IMR-90 (cell line): Measurements from ENCODE around the gene STARD7. TPM values are rescaled to one million over a fixed set of nuclear protein-coding genes. Genes with fewer than 3 reads are reported as not detected.

ENCODE experiments used
- ATAC-seq: fragments of 200-7000 bp; cut with Tn5 transposase; 2 replicates; pipeline ENCODE4 v1.9.1; 2020; ENCODE audit warnings: low read depth, mild to moderate bottlenecking, moderate library complexity
- BruUV-seq: library from RNA; stranded (reverse); fragments of 400-500 nt; replicated peaks from 2 replicates; lab custom pipeline; 2021; lab: Mats Ljungman, UMichigan
- CTCF ChIA-PET: fragments of 300-600 bp; formaldehyde crosslinking; extraction: SDS; loops from one replicate; lab custom pipeline; 2021; ENCODE audit warnings: antibody characterized with exemption; lab: Yijun Ruan, JAX
- POLR2A ChIA-PET: fragments of 300-600 bp; sonication (Branson Sonifier 250); formaldehyde crosslinking; loops from one replicate; lab custom pipeline; 2022; ENCODE audit warnings: antibody characterized with exemption; ENCODE audit not compliant: unreplicated experiment; lab: Charles Lee
- DNase-seq: peaks from one replicate; pipeline ENCODE4 v3.0.0; 2013
- H2AFZ ChIP-seq: replicated peaks from 2 replicates; pipeline ENCODE3; 2013; ENCODE audit warnings: low read length, mild to moderate bottlenecking; ENCODE audit not compliant: poor library complexity
- H2AK5ac ChIP-seq: 2 replicates; pipeline ENCODE4 v1.6.1; 2013; ENCODE audit warnings: low read depth, low read length, inconsistent platforms
- H2AK9ac ChIP-seq: replicated peaks from 2 replicates; pipeline ENCODE3; 2013; ENCODE audit warnings: mild to moderate bottlenecking, low read depth, low read length, moderate library complexity; ENCODE audit not compliant: poor library complexity
- H2BK120ac ChIP-seq: 2 replicates; pipeline ENCODE4 v1.6.1; 2013; ENCODE audit warnings: low read depth, low read length, inconsistent platforms
- H2BK15ac ChIP-seq: 3 replicates; pipeline ENCODE4 v1.6.1; 2013; ENCODE audit warnings: low read depth, low read length, inconsistent platforms
- H2BK20ac ChIP-seq: 2 replicates; pipeline ENCODE4 v1.6.1; 2013; ENCODE audit warnings: low read depth, mild to moderate bottlenecking, inconsistent platforms, low read length, moderate library complexity
- H2BK5ac ChIP-seq: 2 replicates; pipeline ENCODE4 v1.6.1; 2013; ENCODE audit warnings: mild to moderate bottlenecking, low read depth, low read length, inconsistent platforms; ENCODE audit not compliant: poor library complexity, severe bottlenecking
- H3K14ac ChIP-seq: replicated peaks from 2 replicates; pipeline ENCODE4 v1.6.1; 2013; ENCODE audit warnings: low read depth, low read length, inconsistent platforms
- H3K18ac ChIP-seq: 2 replicates; pipeline ENCODE4 v1.6.1; 2013; ENCODE audit warnings: low read depth, low read length, control low read depth
- H3K23ac ChIP-seq: 2 replicates; pipeline ENCODE4 v1.6.1; 2013; ENCODE audit warnings: low read depth, low read length, inconsistent platforms
- H3K27ac ChIP-seq: 2 replicates; pipeline ENCODE4 v1.5.1; 2013; ENCODE audit warnings: mild to moderate bottlenecking, control low read depth, low read length; ENCODE audit not compliant: insufficient read depth
- H3K27me3 ChIP-seq: 2 replicates; pipeline ENCODE4 v1.6.1; 2013; ENCODE audit warnings: low read length; ENCODE audit not compliant: control insufficient read depth, insufficient read depth
- H3K36me3 ChIP-seq: 2 replicates; pipeline ENCODE4 v1.6.1; 2013; ENCODE audit warnings: low read length, mixed read lengths; ENCODE audit not compliant: control insufficient read depth, insufficient read depth
- H3K4ac ChIP-seq: 2 replicates; pipeline ENCODE4 v1.6.1; 2013; ENCODE audit warnings: low read depth, low read length, inconsistent platforms
- H3K4me1 ChIP-seq: 2 replicates; pipeline ENCODE4 v1.6.1; 2013; ENCODE audit warnings: low read length, mixed read lengths; ENCODE audit not compliant: control insufficient read depth, insufficient read depth
- H3K4me2 ChIP-seq: 2 replicates; pipeline ENCODE4 v1.6.1; 2013; ENCODE audit warnings: low read depth, mild to moderate bottlenecking, control low read depth, low read length, moderate library complexity
- H3K4me3 ChIP-seq: 2 replicates; pipeline ENCODE4 v1.5.1; 2013; ENCODE audit warnings: low read depth, mild to moderate bottlenecking, control low read depth, low read length, moderate library complexity; ENCODE audit not compliant: insufficient read depth
- H3K56ac ChIP-seq: 2 replicates; pipeline ENCODE4 v1.6.1; 2013; ENCODE audit warnings: low read length, inconsistent platforms; ENCODE audit not compliant: insufficient read depth; ENCODE audit errors: extremely low read depth
- H3K79me1 ChIP-seq, 2 experiments: 2 replicates each; pipeline ENCODE4 v1.6.1; 2013; ENCODE audit warnings: low read length in 2 of 2, inconsistent platforms in 1 of 2, low read depth in 1 of 2
- H3K9ac ChIP-seq: 2 replicates; pipeline ENCODE4 v1.6.1; 2013; ENCODE audit warnings: low read depth, low read length, control low read depth
- H3K9me1 ChIP-seq: 2 replicates; pipeline ENCODE4 v1.6.1; 2013; ENCODE audit warnings: low read length, inconsistent platforms; ENCODE audit not compliant: insufficient read depth
- H3K9me3 ChIP-seq: 2 replicates; pipeline ENCODE4 v1.6.1; 2013; ENCODE audit warnings: low read length; ENCODE audit not compliant: control insufficient read depth, insufficient read depth
- H4K20me1 ChIP-seq: 2 replicates; pipeline ENCODE4 v1.6.1; 2013; ENCODE audit warnings: low read length, inconsistent platforms; ENCODE audit not compliant: insufficient read depth
- H4K5ac ChIP-seq: 2 replicates; pipeline ENCODE4 v1.6.1; 2013; ENCODE audit warnings: mild to moderate bottlenecking, low read depth, low read length, control low read depth
- H4K8ac ChIP-seq, 2 experiments: 2 replicates each; pipeline ENCODE4 v1.6.1; 2013; ENCODE audit warnings: low read depth in 2 of 2, low read length in 2 of 2, control low read depth in 1 of 2, inconsistent platforms in 1 of 2
- H4K91ac ChIP-seq: 2 replicates; pipeline ENCODE4 v1.6.1; 2013; ENCODE audit warnings: low read depth, low read length, inconsistent platforms; ENCODE audit not compliant: insufficient read depth
- CHD1 ChIP-seq: IDR thresholded peaks from 2 replicates; pipeline ENCODE4 v1.6.1; 2012; ENCODE audit warnings: low read depth, low read length, improper control_type of control experiment
- ELK1 ChIP-seq: fragments of 150-350 bp; IDR thresholded peaks from 2 replicates; pipeline ENCODE4 v1.6.1; 2016; ENCODE audit warnings: low read depth, mild to moderate bottlenecking, low read length, moderate library complexity, borderline replicate concordance
- MXI1 ChIP-seq: IDR thresholded peaks from 2 replicates; pipeline ENCODE4 v1.6.1; 2012; ENCODE audit warnings: low read depth, mild to moderate bottlenecking, low read length, moderate library complexity, borderline replicate concordance
- POLR2A ChIP-seq: IDR thresholded peaks from 2 replicates; pipeline ENCODE4 v1.6.1; 2012; ENCODE audit warnings: mild to moderate bottlenecking, low read depth, low read length
- SMC3 ChIP-seq: fragments of 150-350 bp; IDR thresholded peaks from 2 replicates; pipeline ENCODE4 v1.6.1; 2016; ENCODE audit warnings: low read depth, mild to moderate bottlenecking, antibody characterized with exemption, low read length, moderate library complexity
- WGBS, 2 experiments: methylation state at CpG; one replicate each; pipeline versions ENCODE4 v1.1.5 to v1.1.7; 2013; ENCODE audit warnings: missing lambda C conversion rate in 2 of 2; ENCODE audit not compliant: insufficient read length in 1 of 2; ENCODE audit errors: extremely low coverage in 2 of 2; 5-methylcytosine and 5-hydroxymethylcytosine counted together
- dilution Hi-C: fragments of 300-500 bp; cut with HindIII; formaldehyde crosslinking; loops from one replicate; pipeline ENCODE4 v1.14.3; 2018; ENCODE audit warnings: low sequenced_read_pairs; ENCODE audit not compliant: unreplicated experiment
- in situ Hi-C: fragments of 300-500 bp; cut with MboI; formaldehyde crosslinking; loops from 3 replicates; pipeline ENCODE4 v1.14.3; 2019; ENCODE audit warnings: low sequenced_read_pairs, inconsistent platforms, mixed read lengths
- intact Hi-C: fragments of 100-400 bp; cut with micrococcal nuclease; formaldehyde crosslinking; loops from 2 replicates; pipeline ENCODE4 v1.10.0; 2022
- polyA plus RNA-seq, 3 experiments: library from polyadenylated mRNA; depleted of rRNA; stranded (reverse); fragments of >200 nt; gene quantifications; 2 replicates each; pipeline ENCODE4 v1.2.3, GENCODE V29; 2012; ENCODE audit warnings: low replicate concordance in 1 of 3
- total RNA-seq: library from RNA; depleted of rRNA; stranded (reverse); fragments of >200 nt; gene quantifications from 2 replicates; pipeline ENCODE4 v1.2.3, GENCODE V29; 2012

STARD7 gene
- total and polyA plus RNA-seq, 2 of the 4 experiments (the other 2 are of a cell fraction) = 61.7 to 138 TPM

- H4K91ac ChIP-seq = no peak overlapping the region
- BruUV-seq = no TSS peak
- intact Hi-C loops = no loop called here
- ChIA-PET POLR2A (no interaction called here), CTCF (interaction anchor here (1.6 kb wide), 1 partner anchor 11 kb away, joined by 5 read pairs; no protein-coding TSS in a partner anchor)
- H2BK20ac ChIP-seq = no peak overlapping the region
- no peak overlapping the region for H2BK5ac ChIP-seq
- no peak overlapping the region for H3K18ac ChIP-seq
- no peak overlapping the region for H2AK5ac ChIP-seq
- WGBS, 2 experiments = no CpG with 5 or more reads among the region's 1 CpG
- dilution Hi-C loops = no loop called here
- H3K79me1 ChIP-seq = peaks cover 16 to 18% of the 10 kb centered on the region in 2 experiments; a peak in 3 of 4 replicates
- TF ChIP-seq SMC3 = no peak
- no peak for TF ChIP-seq MXI1
- TF ChIP-seq CHD1 = no peak
- TF ChIP-seq ELK1 = no peak
- TF ChIP-seq POLR2A = no peak
- DNase-seq (no peak), ATAC-seq (no peak)
- no peak overlapping the region for H4K8ac ChIP-seq
- H2BK15ac ChIP-seq = no peak overlapping the region
- peaks cover 4% of the 10 kb centered on the region; the same call in 1 of the 2 replicates for H3K4me1 ChIP-seq
- H3K9me1 ChIP-seq = peaks cover 3% of the 10 kb centered on the region; the same call in 1 of the 2 replicates
- H3K14ac ChIP-seq = no peak overlapping the region
- H3K27ac ChIP-seq = no peak overlapping the region
- H2BK120ac ChIP-seq = no peak overlapping the region
- no peak overlapping the region for H3K23ac ChIP-seq
- in situ Hi-C loops = no loop called here
- H3K27me3 ChIP-seq = no peaks in the 10 kb centered on the region
- H2AK9ac ChIP-seq = no peak overlapping the region
- peaks cover 5% of the 10 kb centered on the region; the same call in 1 of the 2 replicates for H4K20me1 ChIP-seq
- peaks cover 35% of the 10 kb centered on the region for H3K36me3 ChIP-seq
- H3K4ac ChIP-seq = no peak overlapping the region
- no peak overlapping the region for H3K56ac ChIP-seq
- no peaks in the 10 kb centered on the region for H3K9me3 ChIP-seq
- no peak overlapping the region for H2AFZ ChIP-seq
- H3K9ac ChIP-seq = no peak overlapping the region
- no peak overlapping the region for H3K4me3 ChIP-seq
- H4K5ac ChIP-seq = no peak overlapping the region
- H3K4me2 ChIP-seq = no peak overlapping the region
These were observed 23.1 kb downstream of the STARD7 start for GRCh38 chr2:96185516-96185915.
